GM21786 (cell line): ENCODE results near the gene KRT14.
"Not testable (repeated sequence)": the region's sequence is repeated elsewhere in the genome, so short reads cannot be mapped to it uniquely, and the experiment has no call there.

Experiments
- ATAC-seq: cut with Tn5 transposase; IDR thresholded peaks from one replicate; pipeline ENCODE4 v1.9.1; 2021; ENCODE audit not compliant: unreplicated experiment

KRT14 gene

DNA sequence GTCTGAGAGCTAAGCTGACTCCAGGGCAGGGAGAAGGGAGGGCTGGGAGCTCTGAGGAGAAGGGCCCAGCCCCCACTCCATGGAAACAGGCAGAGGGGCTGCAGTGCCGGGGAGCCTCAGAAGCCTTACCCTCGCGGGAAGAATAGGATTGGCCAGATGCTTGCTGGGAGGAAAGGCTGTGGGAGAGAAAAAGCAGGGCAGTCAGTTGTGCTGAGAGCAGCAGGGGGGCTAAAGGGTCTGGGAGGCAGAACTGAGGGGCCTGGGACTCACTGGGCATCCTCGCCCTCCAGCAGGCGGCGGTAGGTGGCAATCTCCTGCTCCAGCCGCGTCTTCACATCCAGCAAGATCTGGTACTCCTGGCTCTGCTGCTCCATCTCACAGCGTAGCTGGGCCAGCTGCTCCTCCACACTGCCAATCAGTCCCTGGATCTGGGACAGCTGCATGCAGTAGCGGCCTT lies 23.4 kb upstream of the KRT14 start:
- ATAC-seq: not testable (repeated sequence)

DNA sequence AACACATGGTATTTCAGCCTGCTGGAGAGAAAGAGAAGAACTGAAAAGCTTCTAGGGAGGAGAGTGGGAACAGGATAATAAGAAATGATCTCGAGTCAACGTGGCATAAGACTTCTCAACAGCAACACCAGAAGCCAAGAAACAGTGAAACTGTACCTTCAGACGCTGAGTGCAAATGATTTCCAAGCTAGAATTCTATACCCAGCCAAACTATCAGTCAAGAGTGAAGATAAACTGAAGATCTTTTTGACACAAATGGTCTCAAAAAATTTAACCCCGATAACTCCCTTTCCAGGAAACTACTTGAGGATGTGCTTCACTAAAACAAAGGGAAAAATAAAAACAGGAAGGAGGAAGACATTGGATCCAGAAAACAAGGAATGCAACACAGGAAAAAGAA lies 20.2 kb upstream of the KRT14 start:
- not testable (repeated sequence) for ATAC-seq

DNA sequence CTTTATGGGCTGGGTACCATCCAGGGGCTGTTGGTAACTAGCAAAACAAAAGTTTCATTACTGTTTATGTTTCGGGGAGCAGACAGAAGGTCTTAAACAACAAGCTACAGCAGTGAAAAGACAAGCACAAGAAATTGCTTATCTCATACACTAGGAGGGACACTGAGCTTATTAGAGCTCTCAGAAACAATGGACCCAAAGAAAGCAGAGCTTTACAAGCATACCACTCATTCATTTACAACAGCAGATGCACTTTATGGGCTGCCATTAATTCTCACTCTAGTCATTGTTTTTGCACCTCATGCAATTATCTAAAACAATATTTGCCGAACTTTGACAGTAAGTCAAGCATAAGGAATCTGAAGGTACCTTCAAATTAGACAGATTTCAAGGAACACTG lies 15.8 kb upstream of the KRT14 start:
- no peak for ATAC-seq

DNA sequence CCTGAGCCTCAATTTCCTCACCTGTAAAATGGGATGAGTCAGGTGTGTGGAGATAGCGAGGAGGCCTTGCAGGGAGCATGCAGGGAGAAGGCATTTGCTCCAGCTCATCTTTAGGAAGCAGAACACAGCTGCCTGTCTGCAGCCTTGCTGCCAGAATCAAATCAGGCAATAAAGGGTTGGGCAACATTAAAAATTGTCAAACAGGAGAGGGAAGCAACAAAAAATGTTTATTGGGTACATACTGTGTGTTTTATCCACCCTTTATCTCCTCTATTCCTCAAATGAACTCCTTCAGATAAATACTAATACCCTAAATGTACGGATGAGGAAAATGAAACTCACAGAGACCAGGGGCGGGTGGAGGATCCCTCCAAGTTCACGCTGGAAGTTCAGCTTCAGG lies 13.6 kb upstream of the KRT14 start:
- ATAC-seq: no peak

DNA sequence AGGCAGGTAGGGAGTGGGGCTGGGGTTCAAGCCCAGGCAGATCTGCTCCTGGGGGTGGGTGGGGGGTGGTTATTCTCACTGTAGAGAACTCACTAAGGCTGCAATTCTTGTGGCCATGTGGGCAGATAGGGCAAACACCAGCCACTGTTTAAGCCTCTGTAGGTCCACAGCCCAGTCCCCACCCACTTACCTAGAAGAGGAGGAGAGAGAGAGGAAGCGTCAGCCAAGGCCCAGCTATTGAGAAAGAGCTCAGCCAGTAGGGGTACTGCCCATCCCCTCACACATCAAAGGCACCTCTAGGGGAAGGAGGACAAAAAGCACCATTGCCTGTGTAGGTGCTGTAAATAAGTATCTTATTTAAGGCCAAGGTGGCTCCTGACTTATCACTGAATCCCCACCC lies 13.0 kb upstream of the KRT14 start:
- no peak for ATAC-seq

DNA sequence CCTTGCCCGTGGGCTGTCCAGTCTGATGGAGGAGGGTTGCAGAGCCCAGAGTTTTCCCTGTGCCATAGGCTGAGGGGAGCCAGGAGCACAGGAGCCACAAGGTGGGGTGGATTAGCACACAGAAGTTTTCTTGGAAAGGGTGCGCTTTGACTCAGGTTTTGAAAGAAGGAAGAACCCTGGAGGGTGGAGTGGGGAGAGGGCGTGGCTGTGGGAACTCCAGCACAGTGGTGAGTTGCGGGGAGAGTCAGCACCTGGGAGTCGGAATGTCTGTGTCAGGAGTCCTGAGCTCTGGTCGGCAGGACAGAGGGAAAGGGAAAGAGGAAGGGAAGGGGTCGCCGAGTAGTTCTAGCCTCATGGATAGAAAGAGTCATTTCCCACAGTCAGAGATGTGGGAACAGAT lies 8.9 kb upstream of the KRT14 start:
- no peak for ATAC-seq

DNA sequence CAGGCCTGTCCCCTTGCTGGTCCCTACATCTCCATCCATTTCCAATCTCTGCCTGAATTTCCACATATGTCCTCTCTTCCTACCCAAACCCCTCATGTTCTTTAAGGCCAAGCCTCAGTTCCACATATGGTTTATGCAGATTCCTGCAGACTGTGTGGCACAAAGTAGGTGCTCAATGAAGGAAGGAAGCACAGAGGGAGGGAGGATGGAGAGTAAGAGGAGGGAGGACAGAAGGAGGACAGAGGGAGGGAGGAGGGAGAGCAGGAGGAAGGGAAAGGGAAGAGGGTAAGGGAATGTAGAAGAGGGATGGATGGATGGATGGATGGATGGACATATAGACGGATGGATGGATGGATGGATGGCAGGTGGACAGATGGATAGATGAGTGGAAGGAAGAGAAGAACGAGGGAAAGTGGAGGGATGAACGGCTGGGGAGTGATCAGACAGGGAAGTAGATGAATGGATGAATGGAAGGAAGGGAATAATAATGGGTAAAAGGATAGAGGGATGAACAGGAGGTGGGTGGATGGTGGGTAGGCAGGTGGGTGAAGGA lies 7.7 kb upstream of the KRT14 start:
- ATAC-seq: no peak

DNA sequence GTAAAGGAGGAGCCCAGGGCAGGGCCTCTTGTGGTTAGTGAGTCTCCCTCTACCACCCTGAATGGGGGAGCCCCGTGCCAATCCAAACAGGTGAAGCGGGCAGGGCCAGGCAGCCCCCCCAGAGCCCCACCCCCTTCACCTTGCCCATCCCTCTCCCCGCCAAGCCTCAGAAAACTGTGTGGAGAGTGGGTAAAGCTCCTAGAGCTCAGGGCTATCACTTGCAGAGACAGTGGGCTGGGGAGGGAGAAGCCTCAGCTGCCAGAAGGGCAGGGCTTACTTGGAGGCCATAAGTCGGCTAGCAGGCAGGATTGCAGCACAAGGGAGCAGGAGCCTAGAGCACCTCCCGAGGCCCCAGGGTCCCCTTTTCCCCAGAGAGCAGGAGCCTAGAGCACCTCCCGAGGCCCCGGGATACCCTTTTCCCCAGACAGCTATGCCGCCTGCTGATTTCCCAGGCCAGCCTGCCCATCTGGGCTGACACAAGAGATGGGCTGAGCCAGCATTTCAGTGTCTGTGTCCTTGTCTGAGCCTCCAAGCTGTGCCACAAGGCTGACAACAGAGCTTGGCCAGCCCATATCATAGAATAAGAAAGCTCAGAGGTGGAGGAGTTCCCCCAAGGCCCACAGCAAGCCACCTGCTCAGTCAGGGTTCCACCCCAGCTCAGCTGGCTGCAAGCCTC lies 6.7 kb upstream of the KRT14 start:
- ATAC-seq: no peak

DNA sequence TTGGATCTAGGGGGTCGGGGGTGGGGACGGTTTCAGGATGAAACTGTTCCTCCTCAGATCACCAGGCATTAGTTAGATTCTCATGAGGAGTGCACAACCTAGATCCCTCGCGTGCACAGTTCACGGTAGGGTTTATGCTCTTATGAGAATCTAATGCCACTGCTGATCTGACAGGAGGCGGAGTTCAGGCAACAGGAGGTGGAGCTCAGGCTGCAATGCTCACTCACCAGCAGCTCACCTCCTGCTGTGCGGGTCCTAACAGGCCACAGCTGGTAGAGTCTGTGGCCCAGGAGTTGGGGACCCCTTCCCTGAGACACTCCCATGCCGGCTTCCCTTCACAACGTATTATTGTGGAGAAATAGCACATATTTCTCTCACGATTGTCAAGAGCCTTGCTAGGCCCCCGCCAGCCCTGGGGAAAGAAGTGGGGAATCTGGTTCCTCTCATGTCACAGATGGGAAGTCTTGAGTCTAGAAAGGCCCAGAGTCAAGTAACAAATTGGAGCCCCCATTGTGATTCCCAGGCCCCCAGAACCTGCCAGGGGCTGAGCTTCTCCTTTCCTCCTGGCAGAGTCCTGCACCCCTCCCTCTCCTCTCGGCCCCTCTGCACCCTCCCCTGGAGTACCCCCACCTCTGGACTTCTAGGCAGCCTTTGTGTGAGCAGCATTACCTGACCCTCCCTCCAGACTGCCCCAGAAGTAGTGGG lies 6.1 kb upstream of the KRT14 start:
- ATAC-seq: no peak

DNA sequence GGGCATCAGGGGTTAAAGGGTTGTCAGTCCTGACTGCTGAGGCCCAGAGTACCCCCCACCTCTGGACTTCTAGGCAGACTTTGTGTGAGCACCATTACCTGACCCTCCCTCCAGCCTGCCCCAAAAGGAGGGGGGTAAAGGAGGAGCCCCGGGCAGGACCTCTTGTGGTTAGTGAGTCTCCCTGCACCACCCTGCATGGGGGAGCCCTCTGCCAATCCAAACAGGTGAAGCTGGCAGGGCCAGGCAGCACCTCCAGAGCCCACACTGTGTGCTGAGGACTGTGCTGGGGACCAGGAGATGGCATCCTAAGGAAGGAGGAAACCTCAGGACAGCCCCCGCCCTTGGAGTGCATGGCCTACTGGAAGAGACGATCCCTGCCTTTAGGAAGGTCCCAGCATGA lies 2.6 kb upstream of the KRT14 start:
- ATAC-seq: no peak

DNA sequence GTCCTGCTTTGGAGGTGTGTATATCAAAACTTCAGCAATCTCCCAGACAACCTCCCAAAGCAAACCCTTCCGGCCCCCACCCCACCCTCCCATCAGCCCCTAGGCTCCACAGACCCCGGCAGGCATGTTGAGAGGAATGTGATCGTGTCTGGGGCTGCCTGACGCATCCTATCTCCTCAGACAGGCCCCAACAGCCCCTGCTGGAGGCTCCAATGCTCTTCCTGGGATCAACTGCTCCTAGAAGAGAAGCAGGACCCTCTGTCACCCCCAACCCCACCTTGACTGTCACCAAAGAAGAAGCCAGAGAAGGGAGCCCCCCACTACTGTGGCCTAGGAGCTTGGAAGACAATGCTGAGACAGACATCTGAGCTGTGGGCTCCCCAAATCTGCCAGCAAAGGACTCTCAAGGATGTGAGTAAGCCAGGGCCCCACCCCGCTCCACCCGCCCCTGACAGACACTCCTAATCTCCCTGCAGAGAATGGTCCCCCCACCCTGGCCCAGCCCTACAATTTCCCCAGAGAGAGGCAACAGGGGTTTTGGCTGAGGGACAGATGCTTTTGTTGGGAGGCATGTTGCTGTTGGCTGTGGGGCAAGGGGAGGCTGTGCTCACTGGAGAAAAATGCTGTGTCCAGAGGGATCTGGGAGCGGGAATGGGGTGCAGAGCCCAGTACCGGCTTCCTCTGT lies 1.6 kb upstream of the KRT14 start:
- no peak for ATAC-seq

DNA sequence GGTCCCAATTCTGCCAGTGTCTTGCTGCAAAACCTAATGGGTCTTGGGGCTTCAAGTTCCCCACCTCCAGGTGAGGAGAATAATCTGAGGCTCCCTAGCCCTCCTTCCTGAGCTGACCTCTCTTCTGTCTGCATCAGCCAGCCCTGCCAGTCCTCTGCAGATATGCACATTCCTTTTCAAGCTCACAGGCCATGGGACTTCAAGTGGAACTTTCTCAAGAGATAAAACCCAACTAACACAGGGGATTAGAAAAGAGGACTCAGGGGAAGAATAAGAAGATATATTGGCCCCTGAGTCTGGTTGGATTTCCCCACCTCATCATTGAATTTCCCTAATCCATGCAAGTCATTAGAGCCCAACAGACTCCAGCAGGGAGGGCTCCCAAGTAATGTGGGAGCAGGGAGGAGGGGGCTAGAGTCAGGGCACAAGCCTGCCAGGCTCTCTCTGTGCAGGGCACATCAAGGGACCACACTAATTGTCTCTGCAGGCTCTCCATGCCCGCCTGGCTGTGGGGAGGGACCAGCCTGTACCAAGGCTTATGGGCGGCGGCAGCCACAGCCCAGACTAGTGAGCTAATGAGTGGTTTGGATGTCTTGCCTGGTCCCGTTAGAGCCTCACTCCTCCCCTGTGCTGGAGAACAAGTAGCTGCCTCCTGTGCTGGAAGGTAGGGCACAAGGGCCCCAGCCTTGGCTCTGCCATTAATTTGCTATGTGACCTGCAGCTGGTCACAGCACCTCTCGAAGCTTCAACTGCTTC lies 1.2 kb downstream of the KRT14 start:
- ATAC-seq: no peak

DNA sequence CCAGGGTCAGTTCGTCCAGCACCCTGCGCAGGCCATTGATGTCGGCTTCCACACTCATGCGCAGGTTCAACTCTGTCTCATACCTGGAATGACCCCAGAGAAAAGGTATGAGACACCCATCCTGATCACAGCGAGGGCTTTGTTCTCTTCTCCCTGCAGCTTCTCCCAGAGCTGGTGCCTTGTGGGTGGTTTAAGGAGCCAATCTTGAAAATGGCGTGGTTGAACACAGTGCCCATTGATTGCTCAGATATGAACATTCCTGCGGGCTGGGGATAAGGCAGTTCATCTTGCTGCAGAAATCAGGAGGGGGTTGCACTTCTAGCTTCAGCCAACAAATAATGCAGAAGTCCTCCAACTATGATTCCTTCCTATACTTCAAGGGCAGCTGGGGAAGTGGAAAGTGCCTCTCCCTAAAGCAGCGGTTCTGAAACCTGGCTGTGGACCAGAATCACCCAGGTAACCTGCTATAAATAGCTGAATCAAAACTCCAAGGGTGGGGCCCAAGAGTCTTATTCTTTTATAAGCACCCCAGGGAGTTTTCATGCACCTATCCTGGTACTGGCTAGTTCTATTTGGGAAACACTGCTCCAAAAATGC lies 2.3 kb downstream of the KRT14 start:
- not testable (repeated sequence) for ATAC-seq

DNA sequence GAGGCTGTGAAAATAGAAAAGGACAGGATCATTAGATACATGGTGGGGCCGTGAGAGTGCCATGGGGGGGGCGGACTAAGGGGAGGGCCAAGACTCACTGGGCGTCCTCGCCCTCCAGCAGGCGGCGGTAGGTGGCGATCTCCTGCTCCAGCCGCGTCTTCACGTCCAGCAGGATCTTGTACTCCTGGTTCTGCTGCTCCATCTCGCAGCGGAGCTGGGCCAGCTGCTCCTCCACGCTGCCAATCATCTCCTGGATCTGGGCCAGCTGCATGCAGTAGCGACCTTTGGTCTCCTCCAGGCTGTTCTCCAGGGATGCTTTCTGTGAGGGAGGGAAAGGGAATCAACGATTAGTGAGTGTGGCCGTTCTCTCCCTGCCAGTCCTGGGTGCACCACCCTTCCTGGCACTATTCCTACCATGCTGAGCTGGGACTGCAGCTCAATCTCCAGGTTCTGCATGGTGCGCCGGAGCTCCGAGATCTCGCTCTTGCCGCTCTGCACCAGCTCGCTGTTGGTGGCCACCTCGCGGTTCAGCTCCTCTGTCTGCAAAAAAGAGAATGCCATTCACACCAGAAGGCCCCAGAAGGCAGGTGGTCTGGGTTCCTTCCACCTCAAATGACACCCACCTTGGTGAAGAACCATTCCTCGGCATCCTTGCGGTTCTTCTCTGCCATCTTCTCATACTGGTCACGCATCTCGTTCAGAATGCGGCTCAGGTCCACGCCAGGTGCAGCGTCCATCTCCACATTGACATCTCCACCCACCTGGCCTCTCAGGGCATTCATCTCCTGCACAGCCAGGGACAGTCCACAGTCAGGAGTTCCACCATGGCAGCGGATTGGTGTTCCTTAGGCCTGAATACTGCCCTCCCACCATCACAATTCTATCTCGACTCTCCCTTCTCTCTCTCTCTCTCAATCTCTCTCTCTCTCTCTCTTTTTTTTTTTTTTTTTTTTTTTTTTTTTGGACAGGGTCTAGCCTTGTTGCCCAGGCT lies 3.3 kb downstream of the KRT14 start:
- ATAC-seq: no peak

DNA sequence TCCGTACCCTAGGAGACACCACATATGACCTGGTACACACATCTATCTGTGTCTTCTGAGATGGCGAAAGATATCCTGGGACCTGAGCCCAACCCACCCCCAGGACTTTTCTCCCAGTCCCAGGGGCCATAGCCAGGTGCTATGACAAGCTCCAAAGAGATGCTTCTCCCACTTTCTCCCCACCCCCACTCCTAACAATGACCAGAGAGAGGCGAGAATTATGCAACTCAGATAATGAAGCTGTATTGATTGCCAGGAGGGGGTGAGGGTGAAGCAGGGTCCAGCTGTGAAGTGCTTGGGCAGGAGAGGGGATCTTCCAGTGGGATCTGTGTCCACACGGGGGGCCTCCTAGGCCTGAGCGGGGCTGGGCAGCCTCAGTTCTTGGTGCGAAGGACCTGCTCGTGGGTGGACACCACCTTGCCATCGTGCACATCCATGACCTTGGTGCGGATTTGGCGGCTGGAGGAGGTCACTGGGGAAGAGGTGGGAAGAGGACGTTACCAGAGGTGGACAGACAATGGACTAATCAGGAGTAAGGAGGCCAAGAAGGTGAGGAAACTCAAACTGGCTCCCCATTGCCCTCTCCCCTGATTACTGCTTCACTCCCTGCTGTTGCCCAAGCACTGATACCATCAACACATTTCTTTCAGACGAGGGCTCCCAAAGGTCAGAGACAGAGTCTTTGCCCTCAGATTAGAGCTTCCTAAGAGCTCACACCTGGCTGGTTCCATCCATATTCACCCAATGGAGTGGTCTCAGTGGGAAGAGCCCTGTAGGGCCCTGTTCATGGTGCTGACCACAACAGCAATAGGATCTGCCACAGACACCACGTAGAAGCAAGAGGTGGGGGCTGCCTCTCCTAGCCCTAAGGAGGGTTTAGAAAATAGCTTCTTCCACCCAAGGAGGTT lies 4.4 kb downstream of the KRT14 start:
- ATAC-seq: not testable (repeated sequence)

DNA sequence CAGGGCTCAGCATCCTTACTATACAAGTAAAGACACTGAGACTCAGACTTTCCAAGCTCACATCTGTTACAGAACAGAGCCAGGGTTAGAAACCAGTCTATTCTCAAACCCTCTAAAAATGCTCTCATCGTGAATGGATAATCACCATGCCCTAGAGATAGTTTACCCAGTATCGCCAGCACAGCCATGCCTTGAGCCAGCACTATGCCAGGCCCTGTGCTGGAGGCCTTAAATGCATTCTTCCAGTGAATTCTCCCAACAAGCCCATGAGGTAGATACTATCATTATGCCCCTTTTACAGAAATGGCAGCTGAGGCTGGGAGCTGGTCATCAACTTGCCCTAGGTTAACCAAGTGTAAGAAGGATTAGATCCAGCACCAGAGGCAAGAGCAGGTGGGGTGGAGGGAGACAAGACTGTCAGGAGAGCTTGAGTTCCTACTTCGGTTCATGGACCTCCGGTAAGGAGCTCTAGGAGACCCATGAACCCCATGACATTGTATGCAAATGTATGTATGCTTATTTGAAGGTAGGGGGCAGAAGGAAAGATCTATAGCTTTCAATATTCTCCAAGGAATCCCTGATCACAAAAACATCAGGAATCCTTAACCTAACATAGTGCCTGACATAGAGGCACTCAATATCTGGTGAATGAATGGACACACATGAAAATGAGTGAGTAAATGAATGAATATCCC lies 5.2 kb downstream of the KRT14 start:
- ATAC-seq: no peak

DNA sequence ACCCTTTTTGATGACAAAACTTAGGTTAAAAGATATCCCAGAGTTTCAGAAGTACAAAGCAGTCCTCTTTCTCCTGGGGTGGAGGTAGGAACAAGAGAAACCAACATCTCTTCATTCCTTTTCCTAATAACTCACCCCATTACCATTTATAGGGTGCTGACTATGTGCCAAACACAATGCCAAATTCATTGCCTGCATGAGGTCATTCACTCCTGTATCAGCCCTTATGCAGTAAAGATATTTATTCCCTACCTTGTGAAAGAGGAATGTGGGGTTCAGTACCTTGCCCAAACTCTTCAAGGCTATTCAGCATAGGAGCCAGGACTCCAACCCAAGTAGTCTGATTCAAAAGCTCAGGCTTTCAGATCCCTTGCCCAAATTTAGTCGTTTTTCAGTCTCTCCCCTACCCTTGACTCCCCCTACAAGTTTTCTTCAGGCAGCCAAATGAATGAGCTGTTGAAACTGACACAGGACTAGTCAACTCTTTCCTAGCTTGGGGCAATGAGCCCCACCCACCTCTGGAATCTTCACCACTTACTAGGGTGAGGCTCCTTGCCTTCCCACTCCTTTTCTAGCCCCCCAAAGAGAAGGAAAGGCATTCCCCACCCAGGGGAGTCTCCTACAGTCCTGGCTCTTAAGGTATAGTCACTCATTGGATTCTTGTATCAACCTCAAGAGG lies 5.9 kb downstream of the KRT14 start:
- no peak for ATAC-seq

DNA sequence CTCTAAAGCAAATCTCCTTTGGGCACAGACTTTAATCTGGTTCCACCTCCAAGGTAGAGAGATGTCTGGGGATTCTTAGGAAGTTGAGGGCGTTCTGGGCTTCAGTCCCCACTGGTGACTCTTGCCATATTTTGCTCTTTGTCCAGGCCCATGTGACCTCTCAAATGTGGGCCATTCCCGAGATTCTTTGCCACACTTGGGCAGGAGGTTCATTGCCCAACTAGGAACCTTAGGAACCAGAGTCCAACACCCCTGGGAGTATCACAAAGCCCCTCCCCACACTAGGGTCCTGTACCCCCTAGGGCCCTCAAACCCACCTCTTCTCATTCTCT lies 6.5 kb downstream of the KRT14 start:
- no peak for ATAC-seq
